AG04449 (cell line): Measurements from ENCODE around the gene FBXO31.

Experiments used
- CTCF ChIA-PET: fragments of 350-600 bp; formaldehyde crosslinking; extraction: SDS; loops from one replicate; lab custom pipeline; 2021; ENCODE audit warnings: antibody characterized with exemption; lab: Yijun Ruan, JAX
- POLR2A ChIA-PET: fragments of 400-600, 350-600 bp; formaldehyde crosslinking; extraction: SDS; loops from one replicate; lab custom pipeline; 2020; ENCODE audit warnings: antibody characterized with exemption, inconsistent platforms; lab: Yijun Ruan, JAX
- DNase-seq: peaks from one replicate; pipeline ENCODE4 v3.0.0-alpha.2; 2010; ENCODE audit warnings: low read depth, low spot score
- H3K4me3 ChIP-seq: 2 replicates; pipeline ENCODE4 v1.5.1; 2011; ENCODE audit warnings: low read depth, mild to moderate bottlenecking, control low read depth, low read length
- CTCF ChIP-seq: IDR thresholded peaks from one replicate; pipeline ENCODE4 v1.5.1; 2011; ENCODE audit warnings: mild to moderate bottlenecking, moderate library complexity, low read length, control low read depth, inconsistent platforms; ENCODE audit not compliant: insufficient read depth; ENCODE audit errors: missing control alignments

The FBXO31 gene

GRCh38 chr16:87329436-87330256 lies 53.9 kb downstream of the FBXO31 start:
- TF ChIP-seq CTCF: no peak
- no peak for DNase-seq
- no peak overlapping the region for H3K4me3 ChIP-seq
- ChIA-PET POLR2A (no interaction called here), CTCF (no interaction called here)

- ChIA-PET CTCF (interaction anchor here (3.9 kb wide), 1 partner anchor 12 kb away, joined by 11 read pairs; no protein-coding TSS in a partner anchor), POLR2A (no interaction called here)
- no peak for DNase-seq
- TF ChIP-seq CTCF: no peak
- no peak overlapping the region for H3K4me3 ChIP-seq
Measured at GRCh38 chr16:87328846-87329245, 54.7 kb downstream of the FBXO31 start.

GRCh38 chr16:87327798-87328495 lies 55.6 kb downstream of the FBXO31 start:
- ChIA-PET POLR2A (no interaction called here), CTCF (interaction anchor here (1.0 to 3.9 kb wide), 3 partner anchors 9 to 21 kb away, joined by 3 to 11 read pairs (median 3); no protein-coding TSS in a partner anchor)
- no peak overlapping the region for H3K4me3 ChIP-seq
- no peak for TF ChIP-seq CTCF
- no peak for DNase-seq

GRCh38 chr16:87326151-87326571 lies 57.4 kb downstream of the FBXO31 start:
- TF ChIP-seq CTCF: no peak
- H3K4me3 ChIP-seq: no peak overlapping the region
- ChIA-PET POLR2A (no interaction called here), CTCF (interaction anchor here (1.0 to 3.9 kb wide), 4 partner anchors 10 to 310 kb away, joined by 3 to 11 read pairs (median 6); no protein-coding TSS in a partner anchor)
- no peak for DNase-seq

DNA sequence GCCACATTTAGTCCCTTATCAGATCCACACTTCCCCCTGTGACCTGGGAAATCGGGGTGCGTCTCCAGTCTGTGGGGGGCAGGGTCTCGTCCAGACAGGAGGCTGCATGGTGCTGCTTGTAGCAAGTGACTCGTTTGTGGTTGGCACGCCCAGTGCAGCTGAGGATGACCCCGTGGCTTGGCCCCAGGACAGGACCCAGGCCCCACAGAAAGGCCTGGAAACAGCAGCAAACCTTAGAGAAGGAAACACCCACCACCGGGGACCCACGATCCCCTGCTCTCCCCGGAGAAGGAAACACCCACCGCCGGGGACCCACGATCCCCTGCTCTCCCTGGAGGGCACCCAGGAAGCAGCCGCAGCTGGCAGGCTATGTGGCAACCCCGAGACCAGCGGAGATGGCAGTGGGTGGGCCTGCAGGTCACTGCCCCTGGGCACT lies 58.1 kb downstream of the FBXO31 start:
- POLR2A ChIA-PET: no interaction called here
- no peak for TF ChIP-seq CTCF
- DNase-seq: no peak
- no peak overlapping the region for H3K4me3 ChIP-seq
- CTCF ChIA-PET: interaction anchor here (1.0 to 3.9 kb wide), 8 partner anchors 9 to 311 kb away, joined by 3 to 29 read pairs (median 7); no protein-coding TSS in a partner anchor
